NCI-H345 treated with DMSO at 0.1 percent for 48 hours (cell line): ENCODE results near the gene MRPS14.
A peak's percentile ranks its signal among the peaks of the same experiment; 100 is the strongest.
"Not testable (repeated sequence)": the region's sequence is repeated elsewhere in the genome, so short reads cannot be mapped to it uniquely, and the experiment has no call there.

ENCODE experiments used
- DNase-seq: peaks from one replicate; lab custom pipeline; 2025; ENCODE audit not compliant: unreplicated experiment; lab: John Stamatoyannopoulos, UW

MRPS14 gene

DNA sequence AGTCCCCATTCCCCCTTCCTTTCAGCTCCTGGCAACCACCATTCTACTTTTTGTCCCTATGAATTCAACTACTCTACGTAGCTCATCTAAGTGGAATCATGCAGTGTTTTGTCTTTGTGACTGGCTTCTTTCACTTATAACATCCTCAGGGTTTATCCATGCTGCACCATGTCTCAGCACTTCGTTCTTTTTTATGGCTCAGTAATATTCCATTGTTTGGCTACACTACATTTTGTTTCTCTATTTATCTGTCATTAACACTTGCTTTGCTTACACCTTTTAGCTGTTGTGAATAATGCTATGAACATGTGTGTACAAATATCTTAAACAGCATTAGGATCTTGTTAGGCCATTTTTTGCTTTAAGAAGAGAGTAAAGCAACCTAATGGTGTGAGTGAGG lies 1.5 kb upstream of the MRPS14 start:
- no peak for DNase-seq

DNA sequence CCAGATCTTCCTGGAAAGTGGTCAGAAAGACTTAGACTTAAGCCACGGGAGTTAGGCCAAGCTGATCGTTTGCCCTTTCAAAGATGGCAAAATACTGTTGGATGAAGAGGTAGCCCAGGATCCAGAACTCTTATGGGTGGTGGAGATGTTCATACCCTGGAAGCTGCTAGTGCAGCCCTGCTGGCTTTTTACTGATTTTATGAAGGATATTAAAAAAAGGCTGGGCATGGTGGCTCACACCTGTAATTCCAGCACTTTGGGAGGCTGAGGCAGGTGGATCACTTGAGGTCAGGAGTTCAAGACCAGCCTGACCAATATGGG lies 657 bp upstream of the MRPS14 start:
- not testable (repeated sequence) for DNase-seq

DNA sequence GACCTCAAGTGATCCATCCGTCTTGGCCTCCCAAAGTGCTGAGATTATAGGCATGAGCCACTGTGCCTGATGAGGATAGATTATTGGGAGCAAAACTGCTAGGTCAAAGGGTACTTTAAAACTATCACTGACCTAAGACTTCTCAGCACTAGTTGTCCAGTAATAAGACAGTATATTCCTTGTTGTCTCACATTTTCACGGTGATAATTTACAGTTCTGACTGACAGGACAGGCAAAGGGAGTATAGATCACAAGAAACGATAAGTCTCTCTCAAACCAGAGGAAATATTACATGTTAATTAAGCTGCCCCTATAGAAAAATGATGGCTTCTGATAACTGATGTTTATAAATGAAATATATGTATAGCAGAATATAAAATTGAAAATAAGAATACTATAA lies 3.7 kb downstream of the MRPS14 start:
- no peak for DNase-seq

DNA sequence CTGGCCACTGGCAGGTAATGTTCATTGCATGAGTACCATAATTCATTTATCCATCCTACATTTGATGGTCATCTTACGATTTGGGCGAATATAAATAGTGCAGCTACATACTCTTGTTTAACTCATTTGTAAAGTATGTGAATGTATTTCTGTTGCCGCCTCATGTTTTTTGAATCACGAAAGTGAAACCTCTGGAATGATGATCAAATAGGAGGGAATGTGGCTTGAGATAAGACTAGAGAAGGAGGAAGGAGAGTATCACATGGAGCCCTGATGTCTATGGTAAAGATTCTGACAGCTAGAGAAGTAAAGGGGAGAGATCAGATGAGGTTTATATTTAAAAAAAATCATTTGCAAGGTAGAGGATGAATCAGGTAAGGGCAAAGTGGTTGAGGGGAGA lies 8.0 kb downstream of the MRPS14 start:
- DNase-seq = no peak

DNA sequence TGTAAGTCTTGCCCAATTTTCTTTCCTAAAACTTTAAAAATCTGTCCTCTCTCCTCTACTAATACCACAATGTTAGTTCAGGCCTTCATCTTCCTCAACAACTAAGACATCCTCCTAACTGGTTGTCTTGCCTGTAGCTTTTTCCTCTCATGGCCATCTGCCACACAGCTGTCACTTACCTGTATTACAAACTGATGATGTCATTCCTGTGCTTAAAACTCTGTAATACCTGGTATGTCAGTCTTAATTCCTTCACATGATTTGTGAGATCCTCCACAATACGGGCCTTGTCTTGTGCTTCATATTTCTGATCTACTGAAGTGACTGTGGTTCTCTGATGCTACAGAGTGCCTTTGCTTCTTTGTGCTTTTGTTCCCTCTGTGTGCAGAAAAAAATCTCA lies 9.8 kb downstream of the MRPS14 start:
- no peak for DNase-seq

DNA sequence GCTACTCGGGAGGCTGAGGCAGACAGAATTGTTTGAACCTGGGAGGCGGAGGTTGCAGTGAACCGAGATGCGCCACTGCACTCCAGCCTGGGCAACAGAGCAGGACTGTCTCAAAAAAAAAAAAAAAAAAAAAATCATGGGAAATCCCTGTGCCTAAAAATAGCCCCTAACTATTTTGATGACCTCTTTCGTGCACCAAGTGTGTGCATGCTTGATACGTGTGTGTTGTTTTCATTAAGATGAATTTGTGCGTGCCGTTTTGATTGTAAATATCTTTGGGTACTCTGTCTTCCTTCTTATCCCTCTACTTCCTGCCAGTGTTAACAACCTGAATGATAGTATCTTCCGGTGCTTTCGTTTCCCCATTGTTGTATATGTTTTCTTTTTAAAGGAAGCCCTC lies 13.7 kb downstream of the MRPS14 start:
- no peak for DNase-seq

DNA sequence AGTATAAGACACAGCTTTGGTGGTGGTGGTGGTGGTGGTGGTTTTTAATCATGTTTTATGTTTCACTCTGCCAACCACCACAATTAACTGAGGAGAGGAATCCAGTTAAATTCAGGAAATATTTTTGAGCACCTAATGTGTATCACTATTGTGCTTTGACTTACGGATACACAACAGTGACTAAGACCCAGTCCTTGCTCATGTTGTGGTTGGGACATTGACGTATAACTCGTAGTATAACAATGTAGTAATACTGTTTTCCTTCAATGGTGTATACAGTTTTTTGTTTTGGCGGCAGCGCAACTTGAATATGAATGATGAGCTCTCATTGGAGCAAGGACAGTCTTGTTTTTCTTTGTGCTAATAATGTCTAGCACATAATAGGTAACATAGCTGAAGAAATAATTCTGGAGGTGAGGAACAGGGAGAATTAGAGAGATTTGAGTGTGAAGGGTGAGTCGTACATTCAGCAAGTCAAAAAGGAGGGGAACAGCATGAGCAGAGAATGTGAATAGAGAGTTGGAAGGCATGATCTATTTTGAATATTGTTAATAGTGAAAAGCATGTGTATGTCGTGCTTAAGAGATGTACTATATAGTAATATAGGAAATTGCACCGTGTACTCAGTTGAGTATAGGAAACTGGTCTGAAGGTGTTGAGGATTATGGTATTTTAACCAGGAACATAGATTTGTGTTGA lies 18.0 kb downstream of the MRPS14 start:
- DNase-seq = no peak

DNA sequence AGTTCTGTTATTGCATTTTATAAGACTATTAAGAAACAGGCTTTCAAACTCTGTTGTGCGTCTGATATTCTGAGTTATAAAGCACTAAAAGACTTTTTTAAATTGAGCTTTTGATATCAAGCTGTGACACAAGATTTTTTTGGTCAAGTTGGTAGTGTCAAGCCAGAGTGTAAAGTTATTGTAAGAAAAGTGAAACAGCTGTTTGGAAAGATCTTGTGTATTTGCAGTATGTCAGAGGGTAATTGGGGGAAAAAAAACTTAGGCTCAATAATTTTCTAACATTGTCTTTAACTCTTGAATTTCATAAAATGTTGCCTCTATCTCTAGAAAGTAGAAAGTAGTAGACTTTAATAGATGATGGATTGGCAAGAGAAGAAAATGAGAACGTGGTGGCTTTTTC lies 19.7 kb downstream of the MRPS14 start:
- no peak for DNase-seq

DNA sequence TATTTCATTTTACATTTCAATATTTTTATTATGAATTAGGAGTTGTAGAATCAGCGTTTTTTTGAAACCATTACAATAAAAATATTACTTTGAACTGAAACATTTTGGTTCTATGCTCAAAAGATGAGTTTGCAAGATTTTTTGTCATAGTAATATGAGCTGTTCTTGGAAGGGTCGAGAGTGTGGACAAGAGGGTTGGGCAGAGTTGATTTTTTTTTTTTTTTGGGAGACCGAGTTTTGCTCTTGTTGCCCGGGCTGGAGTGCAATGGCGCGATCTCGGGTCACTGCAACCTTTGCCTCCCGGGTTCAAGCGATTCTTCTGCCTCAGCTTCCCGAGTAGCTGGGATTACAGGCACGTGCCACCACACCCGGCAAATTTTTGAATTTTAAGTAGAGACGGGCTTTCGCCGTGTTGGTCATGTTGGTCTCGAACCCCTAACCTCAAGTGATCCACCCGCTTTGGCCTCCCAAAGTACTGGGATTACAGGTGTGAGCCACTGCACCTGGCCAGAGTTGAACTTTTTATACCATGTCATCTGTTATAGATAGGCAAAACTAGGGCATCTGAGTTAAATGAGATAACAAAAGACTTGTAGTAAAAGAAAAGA lies 20.2 kb downstream of the MRPS14 start:
- no peak for DNase-seq

DNA sequence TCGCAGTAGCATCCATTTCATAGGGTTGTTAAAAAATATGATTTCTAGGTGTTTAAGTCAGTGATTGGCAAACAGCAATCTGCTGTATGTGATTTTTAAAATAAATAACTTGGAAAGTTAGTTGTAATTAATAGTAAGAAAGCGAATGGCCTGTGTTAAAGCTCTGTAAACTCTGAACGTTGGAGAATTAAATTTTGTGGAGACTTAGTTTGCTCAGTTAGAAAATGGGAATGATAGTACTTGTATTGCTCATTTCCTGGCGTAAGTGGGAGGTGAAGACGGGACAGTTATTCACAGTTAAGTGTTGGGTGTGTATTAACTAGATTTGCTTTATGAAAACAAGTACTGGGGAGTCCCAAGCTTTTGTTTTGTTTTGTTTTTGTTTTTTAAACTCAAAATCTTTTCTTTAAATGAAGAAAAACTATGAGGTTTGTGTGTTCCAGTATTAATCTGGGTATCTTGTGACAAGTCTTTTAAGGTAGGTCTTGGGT lies 22.5 kb downstream of the MRPS14 start:
- DNase-seq = no peak

DNA sequence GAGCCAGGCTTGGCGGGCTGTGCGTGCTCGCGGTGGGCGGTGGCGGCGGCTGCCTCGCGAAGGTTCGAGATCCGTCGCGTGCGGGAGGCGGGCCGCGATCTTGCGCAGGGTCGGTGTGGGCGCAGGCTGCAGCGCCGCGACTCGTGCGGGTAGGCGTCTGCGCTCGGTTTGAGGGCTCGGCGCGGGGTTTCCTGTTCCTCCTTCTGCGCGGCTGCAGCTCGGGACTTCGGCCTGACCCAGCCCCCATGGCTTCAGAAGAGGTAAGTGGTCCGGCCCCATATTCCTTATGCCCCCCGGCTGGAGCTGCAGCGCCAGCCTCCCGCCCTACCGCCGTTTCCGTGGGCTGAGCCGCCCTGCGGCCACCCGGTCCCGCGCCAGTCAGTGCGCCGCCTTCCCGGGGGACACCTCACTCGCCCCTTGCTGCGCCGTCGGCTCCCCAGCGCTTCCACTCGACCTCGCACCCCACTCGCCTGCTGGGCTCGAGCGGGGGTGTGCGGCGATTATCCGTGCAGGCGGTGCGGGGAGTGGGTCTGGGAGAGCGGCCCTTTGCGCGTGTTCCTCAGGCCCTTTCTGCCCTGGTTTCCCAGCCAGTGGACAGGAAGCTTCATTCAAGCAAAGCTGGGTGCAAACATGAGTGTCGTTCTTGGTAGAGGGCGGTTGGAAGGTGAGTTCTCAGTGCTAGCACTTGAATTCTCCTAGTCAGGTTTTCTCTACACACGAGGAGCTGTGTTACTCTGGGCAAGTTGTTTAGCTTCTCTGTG lies 23.1 kb downstream of the MRPS14 start, which contains the start of gene CACYBP:
TSS of gene CACYBP (plus strand) at position 12 of the 761 bp plus-strand sequence. CDS start at position 246, 234 bp downstream.
- no peak for DNase-seq

DNA sequence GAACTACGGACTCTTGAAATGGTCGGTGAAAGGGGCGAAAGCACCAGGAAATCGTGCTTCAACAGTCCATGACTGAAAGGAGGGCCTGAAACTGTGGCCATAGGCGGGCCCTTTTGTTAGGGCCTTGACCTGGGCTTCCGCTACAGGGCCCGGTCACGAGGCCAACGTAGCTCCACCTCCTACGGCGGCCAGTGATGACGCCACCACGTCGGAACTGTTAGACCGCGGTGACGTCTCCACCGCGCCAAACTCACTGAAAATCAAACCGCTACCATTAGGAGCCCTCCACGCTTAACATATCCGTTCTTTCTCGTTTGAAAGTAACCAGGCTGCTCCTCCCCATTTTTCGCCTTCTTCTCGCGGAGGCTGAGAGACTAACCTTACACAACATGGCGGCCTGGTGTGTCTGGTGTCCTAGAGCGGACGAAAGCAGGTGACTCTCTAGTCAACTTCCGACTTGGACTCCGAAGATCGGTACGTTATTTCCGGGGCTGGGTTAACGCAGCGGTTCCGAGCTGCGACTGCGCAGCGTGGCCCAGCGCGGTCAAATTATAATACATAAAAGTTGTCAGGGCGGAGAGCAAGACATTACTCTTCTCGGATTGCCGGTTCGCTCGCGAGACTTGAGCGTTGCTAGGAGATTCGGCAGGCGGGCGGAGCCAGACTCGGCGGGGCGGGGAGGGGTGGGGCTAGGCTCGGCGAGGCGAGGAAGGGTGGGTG lies 23.8 kb downstream of the MRPS14 start:
- peak; percentile 95 for DNase-seq

DNA sequence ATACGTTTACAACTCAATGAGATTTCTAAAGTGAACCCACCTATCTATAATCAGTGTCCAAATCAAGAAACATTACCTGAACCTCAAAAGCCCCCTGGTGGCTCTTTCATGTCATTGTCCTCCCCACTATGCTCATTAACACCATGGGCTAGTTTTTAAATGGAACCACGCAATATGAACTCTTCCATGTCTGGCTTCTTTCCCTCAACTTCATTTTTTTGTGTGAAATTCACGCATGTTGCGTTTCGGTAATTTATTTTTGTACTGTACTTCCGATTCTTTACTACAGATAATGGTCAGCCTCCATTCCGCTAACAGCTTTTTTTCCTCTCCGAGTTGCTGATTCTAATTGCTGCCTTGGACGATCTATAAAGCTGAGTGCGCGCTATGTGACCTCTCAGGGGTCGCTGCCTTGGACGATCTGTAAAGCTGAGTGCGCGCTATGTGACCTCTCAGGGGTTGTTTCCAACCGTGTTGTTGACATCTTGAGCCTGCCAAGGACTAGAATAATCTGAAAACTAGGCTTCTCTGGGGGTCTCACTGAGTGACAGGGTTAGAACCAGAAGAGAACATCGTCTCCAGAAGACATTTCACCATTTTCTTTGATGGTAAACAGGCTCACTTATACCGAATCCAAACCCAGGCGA lies 24.5 kb downstream of the MRPS14 start:
- DNase-seq = peak; percentile 78

DNA sequence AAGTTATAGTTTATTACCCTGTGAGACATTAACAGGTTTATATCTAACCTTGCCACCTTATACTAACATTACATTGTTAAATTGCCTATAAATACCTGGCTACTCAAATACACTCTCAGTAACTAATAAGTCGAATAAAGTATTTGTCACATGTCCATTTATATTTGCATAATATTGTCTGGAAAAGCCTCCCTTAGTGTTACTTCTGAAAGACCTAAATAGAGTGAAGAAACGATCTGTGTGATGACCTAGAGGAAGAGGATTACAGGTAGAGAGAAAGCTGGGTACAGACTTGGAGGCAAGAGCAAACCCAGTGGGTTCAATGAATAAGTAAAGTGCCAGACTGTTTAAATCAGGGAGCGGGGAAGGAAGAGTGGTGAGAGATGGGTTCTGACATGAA lies 26.2 kb downstream of the MRPS14 start:
- no peak for DNase-seq

DNA sequence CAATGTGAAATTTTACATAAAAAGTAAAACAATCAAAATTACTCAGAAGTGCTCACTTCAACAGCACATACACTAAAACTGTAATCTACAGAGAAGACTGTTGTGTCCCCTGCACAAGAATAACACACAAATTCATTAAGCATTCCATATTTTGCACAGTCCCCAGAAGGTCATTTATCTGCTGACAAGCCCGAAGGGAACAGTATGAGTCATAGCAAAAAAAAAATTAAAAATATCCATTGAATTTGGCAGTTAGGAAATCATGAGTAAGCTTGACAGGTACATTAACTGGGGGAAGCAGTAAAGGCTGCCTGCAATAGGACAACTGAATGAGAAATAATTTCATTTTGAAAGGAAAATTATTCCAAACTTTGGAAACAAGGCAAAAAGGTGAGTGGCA lies 26.7 kb downstream of the MRPS14 start:
- DNase-seq = no peak

DNA sequence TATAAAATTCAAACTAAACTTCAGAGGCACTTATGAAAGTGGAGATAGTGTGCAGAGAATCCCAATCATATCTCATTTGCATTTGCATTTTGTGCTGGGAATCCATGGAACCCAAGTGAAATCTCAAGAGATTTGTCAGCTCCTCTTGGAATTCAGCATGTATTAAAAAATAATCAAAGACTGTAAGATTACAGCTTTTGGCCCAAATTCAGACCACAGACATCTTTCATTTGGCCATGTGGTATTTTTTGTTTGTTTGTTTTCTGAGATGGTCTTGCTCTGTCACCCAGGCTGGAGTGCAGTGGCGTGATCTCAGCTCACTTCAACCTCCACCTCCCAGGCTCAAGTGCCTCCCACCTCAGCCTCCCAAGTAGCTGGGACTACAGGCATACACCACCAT lies 27.3 kb downstream of the MRPS14 start:
- DNase-seq = no peak

DNA sequence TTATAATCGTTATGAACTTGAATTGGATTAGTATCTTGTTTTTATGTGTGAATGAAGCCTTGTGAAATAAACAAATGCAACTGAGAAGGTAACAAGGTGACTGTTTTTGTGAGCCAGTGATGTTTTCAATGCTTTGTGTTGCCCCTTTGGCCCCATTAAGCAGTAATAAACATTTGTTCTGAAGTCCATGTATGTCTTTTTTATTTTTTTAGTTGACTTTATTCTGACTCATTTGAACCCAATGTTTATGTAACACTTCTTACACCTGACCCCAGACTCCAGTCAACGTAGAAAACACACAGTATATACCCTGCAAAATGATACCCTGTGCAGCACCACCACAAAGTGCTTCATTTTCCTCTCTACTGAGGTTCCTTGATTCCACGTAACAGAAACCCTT lies 28.1 kb downstream of the MRPS14 start:
- DNase-seq = no peak

DNA sequence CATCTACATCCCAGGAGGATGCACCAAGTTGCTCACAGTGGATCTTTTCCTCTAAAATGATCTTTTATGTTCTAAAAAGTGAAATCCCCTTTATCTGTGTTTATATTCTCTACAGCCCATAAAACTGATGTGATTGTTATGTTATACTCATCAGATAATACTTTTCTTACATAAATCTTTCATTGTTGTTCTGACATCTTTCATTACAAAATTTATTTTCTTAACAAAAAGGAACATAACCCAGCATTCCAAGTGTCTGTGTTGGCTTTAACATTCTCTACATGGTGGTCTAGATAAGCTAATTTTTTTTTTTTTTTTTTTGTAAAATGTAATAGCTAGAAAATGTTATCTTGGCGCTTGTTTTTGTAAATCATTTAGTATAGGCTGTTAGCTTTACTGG lies 31.8 kb downstream of the MRPS14 start:
- DNase-seq = no peak

DNA sequence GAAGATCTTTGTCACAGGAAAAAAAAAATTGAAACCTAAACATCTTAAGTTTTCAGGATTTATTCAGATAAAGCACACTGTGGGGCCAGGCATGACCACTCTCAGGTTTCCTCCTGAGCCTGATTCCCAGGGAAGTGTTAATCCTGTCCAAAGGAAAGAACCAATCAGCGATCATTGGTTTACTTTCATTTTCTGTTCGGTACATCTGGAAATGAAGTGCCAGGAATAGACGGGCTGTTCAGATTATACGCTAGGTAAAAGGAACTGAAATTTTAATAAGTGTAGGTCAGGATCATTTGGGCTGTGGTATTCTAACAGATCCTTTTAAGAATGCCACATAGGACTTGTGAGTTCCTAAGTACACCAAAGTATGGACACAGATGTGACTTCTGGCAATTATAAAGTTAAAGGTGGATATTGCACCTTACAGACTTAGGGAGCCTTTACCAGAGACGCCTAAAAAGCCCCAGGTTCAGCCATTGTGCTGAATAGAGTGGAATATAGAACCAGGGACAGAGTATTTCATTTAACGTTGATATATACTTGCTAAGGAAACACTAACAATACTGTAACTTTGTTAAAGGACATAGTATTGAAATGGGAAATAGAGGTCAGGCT lies 32.7 kb downstream of the MRPS14 start:
- no peak for DNase-seq

DNA sequence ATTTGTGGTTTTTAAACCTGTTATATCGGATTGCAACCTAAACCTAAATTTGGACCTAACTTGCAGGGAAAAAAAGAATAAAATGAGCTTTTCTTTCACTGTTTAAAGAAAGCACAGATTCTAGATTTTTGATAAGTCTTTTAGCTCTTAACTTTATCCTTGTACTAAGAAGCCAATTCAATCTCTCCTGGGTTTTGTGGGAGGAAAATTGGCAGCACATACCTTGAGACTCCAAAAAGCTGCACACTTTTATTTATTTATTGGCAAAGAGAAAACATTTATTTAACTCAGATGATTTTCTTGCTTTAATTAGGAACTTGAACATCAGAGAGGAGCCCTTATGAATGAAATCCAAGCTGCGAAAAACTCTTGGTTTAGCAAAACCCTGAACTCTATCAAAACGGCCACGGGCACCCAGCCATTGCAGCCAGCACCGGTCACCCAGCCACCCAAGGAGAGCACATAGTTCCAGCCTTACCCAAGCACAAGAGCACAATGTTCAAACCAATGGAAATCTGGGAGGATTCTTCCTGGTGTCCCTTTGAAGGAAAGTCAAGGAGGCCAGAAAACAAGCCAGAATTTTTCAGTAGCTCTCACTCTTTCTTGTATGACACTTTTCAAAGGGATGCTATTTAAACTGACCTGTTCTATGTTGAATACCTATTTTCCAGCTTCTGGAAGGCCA lies 33.5 kb downstream of the MRPS14 start:
- DNase-seq = no peak
